Mucosa of rectum (tissue), 2 donors: Measurements from ENCODE around the gene PDE6B.
"Not testable (repeated sequence)": the region's sequence is repeated elsewhere in the genome, so short reads cannot be mapped to it uniquely, and the experiment has no call there.

ENCODE experiments used
- H3K27ac ChIP-seq, 2 donors: one replicate each; pipeline ENCODE4 v1.7.0; 2013; ENCODE audit warnings: inconsistent platforms in 2 of 2, low read depth in 2 of 2, low read length in 2 of 2
- H3K27me3 ChIP-seq, 2 donors: one replicate each; pipeline ENCODE4 v1.7.0; 2013; ENCODE audit warnings: low read length in 2 of 2; ENCODE audit not compliant: control insufficient read depth in 2 of 2, insufficient read depth in 2 of 2
- H3K36me3 ChIP-seq, 2 donors: one replicate each; pipeline ENCODE4 v1.7.0; 2013; ENCODE audit warnings: low read length in 2 of 2; ENCODE audit not compliant: control insufficient read depth in 2 of 2, insufficient read depth in 2 of 2
- H3K4me1 ChIP-seq, 2 donors: one replicate each; pipeline ENCODE4 v1.7.0; 2013; ENCODE audit warnings: low read length in 2 of 2, mild to moderate bottlenecking in 1 of 2; ENCODE audit not compliant: control insufficient read depth in 2 of 2, insufficient read depth in 2 of 2
- H3K4me3 ChIP-seq, 2 donors: one replicate each; pipeline ENCODE4 v1.7.0; 2013; ENCODE audit warnings: low read length in 2 of 2
- H3K9ac ChIP-seq, 2 donors: one replicate each; pipeline ENCODE4 v1.7.0; 2013; ENCODE audit warnings: low read length in 2 of 2, low read depth in 1 of 2, mild to moderate bottlenecking in 1 of 2
- H3K9me3 ChIP-seq, 2 donors: one replicate each; pipeline ENCODE4 v1.7.0; 2013; ENCODE audit warnings: low read length in 2 of 2; ENCODE audit not compliant: control insufficient read depth in 2 of 2
- donor health status: healthy.
- donor health status: Normal muscosa, but diverticular disease.

The PDE6B gene

GRCh38 chr4:583820-584219, 41.6 kb upstream of the PDE6B start:
- Histone ChIP-seq H3K9ac (no peak overlapping the region), H3K27me3 (peaks cover 9 to 11% of the 10 kb centered on the region in 2 donors), H3K9me3 (peaks cover 0 to 3% of the 10 kb centered on the region in 2 donors), H3K36me3 (no peaks in the 10 kb centered on the region), H3K4me1 (no peaks in the 10 kb centered on the region), H3K27ac (no peak overlapping the region), H3K4me3 (no peak overlapping the region)

- Histone ChIP-seq H3K9ac (no peak overlapping the region), H3K9me3 (peaks cover 0 to 3% of the 10 kb centered on the region in 2 donors), H3K4me3 (no peak overlapping the region), H3K4me1 (no peaks in the 10 kb centered on the region), H3K27ac (no peak overlapping the region), H3K36me3 (no peaks in the 10 kb centered on the region), H3K27me3 (peaks cover 0 to 3% of the 10 kb centered on the region in 2 donors)
Measured at GRCh38 chr4:587671-588350, 37.6 kb upstream of the PDE6B start.

DNA sequence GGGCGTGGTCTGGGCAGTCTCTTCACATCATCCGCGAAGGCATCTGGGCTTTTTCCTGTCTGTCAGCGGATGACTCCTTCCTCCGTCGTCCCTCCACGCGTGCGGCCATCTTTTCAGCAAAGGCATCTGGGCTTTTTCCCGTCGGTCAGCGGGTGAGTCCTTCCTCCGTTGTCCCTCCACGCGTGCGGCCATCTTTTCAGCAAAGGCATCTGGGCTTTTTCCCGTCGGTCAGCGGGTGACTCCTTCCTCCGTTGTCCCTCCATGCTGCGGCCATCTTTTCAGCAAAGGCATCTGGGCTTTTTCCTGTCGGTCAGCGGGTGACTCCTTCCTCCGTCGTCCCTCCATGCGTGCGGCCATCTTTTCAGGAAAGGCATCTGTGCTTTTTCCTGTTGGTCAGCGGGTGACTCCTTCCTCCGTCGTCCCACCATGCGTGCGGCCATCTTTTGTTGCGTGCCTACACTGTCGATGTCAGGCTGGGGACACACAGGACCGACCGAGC, 37.0 kb upstream of the PDE6B start:
- peaks cover 0 to 3% of the 10 kb centered on the region in 2 donors for H3K27me3 ChIP-seq
- no peaks in the 10 kb centered on the region for H3K36me3 ChIP-seq
- H3K4me3 ChIP-seq = no peak overlapping the region

DNA sequence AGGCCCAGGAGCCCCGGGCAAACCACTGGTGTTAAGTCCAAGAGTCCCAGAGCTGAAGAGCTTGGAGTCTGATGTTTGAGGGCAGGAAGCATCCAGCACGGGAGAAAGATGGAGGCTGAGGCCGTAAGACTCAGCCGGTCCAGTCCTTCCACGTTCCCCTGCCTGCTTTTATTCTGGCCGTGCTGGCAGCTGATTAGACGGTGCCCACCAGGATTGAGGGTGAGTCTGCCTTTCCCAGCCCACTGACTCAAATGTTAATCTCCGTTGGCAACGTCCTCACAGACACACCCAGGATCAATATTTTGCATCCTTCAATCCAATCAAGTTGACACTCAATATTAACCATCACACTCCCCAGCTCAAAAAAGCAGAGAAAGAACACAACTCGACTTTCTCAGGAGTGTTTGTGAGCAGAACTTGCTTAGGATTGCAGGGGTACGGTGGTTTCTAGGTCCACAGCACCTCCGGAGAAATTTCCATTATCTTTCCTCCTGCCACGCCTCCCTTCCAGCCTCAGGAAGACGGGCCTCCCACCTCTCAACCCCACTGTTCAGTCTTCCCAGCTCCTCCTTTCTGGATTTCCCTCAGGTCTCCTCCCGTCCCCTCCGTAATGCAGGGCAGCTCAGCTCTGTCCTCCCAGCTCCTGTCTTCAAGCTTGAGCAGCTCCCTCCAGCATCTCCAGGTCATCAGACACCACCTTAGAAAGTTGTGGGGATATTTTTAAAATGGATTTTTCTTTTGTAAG, 36.0 kb upstream of the PDE6B start:
- Histone ChIP-seq H3K36me3 (no peaks in the 10 kb centered on the region), H3K4me1 (no peaks in the 10 kb centered on the region), H3K27ac (no peak overlapping the region), H3K27me3 (peaks cover 0 to 3% of the 10 kb centered on the region in 2 donors), H3K4me3 (no peak overlapping the region), H3K9me3 (no peaks in the 10 kb centered on the region), H3K9ac (no peak overlapping the region)

More for the DNA sequence above, 37.0 kb upstream of the PDE6B start:
- Histone ChIP-seq H3K9me3 (peaks cover 0 to 3% of the 10 kb centered on the region in 2 donors), H3K27ac (no peak overlapping the region), H3K4me1 (no peaks in the 10 kb centered on the region), H3K9ac (no peak overlapping the region)

GRCh38 chr4:590313-590841, 35.0 kb upstream of the PDE6B start:
- Histone ChIP-seq H3K27ac (no peak overlapping the region), H3K9ac (no peak overlapping the region), H3K27me3 (peaks cover 0 to 3% of the 10 kb centered on the region in 2 donors), H3K4me1 (no peaks in the 10 kb centered on the region), H3K36me3 (no peaks in the 10 kb centered on the region), H3K9me3 (no peaks in the 10 kb centered on the region), H3K4me3 (no peak overlapping the region)

DNA sequence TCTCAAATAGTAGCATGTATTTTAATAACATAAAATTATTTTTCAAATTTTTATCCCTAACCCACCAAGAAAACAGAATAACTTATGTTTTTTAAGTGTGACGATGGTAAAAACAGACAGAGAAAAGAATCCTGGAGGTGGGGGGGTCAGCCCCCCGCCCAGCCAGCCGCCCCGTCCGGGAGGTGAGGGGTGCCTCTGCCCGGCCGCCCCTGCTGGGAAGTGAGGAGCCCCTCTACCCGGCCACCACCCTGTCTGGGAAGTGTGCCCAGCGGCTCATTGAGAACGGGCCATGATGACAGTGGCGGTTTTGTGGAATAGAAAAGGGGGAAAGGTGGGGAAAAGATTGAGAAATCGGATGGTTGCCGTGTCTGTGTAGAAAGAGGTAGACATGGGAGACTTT, 33.2 kb upstream of the PDE6B start:
- H3K27ac ChIP-seq, H3K27me3 ChIP-seq, H3K4me3 ChIP-seq, H3K36me3 ChIP-seq, H3K9ac ChIP-seq, H3K4me1 ChIP-seq, H3K9me3 ChIP-seq: not testable (repeated sequence)

DNA sequence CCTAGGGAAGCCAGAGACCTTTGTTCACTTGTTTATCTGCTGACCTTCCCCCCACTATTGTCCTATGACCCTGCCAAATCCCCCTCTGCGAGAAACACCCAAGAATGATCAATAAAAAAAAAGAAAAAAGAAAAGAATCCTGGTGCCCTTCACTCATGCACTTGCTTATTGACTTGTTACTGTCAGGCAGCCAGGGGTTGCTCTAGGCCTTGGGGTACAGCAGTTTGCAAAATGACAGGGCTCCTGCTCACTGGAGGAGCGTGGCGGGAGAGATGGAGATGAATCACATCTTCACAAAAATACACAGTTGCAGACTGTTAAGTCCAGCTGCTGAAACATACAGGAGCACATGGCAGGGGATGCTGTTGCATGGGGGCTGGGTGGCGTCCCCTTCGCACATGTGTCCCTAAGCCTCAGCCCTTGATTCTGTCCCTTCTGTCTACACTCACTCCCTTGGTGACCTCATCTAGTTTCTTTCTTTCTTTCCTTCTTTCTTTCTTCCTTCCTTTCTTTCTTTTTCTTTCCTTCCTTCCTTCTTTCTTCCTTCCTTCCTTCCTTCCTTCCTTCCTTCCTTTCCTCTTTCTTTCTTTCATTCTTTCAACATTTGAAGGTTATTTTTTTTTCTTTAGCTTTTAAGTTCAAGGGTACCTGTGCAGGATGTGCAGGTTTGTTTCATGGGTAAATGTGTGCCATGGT, 32.4 kb upstream of the PDE6B start:
- no peak overlapping the region for H3K27ac ChIP-seq

DNA sequence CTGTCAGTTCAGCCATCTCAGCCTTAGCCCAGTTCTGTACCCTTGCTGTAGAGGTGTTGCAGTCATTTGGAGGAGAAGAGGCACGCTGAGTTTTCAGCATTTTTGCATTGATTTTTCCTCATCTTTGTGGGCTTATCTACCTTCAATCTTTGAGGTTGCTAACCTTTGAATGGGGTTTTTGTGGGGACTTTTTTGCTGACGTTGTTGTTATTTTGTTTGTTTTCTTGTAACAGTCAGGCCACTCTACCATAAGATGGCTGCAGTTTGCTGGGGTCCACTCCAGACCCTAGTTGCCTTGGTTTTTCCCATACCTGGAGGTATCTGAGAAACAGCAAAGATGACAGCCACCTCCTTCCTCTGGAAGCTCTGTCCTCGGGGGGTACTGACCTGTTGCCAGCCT, 26.4 kb upstream of the PDE6B start:
- Histone ChIP-seq H3K4me3 (no peak overlapping the region), H3K9ac (no peak overlapping the region), H3K9me3 (no peaks in the 10 kb centered on the region), H3K27me3 (no peaks in the 10 kb centered on the region), H3K36me3 (no peaks in the 10 kb centered on the region), H3K27ac (no peak overlapping the region), H3K4me1 (no peaks in the 10 kb centered on the region)

More for the DNA sequence above, 32.4 kb upstream of the PDE6B start:
- H3K36me3 ChIP-seq = no peaks in the 10 kb centered on the region
- peaks cover 0 to 3% of the 10 kb centered on the region in 2 donors for H3K27me3 ChIP-seq
- no peak overlapping the region for H3K4me3 ChIP-seq
- no peak overlapping the region for H3K9ac ChIP-seq
- H3K4me1 ChIP-seq = no peaks in the 10 kb centered on the region
- no peaks in the 10 kb centered on the region for H3K9me3 ChIP-seq

DNA sequence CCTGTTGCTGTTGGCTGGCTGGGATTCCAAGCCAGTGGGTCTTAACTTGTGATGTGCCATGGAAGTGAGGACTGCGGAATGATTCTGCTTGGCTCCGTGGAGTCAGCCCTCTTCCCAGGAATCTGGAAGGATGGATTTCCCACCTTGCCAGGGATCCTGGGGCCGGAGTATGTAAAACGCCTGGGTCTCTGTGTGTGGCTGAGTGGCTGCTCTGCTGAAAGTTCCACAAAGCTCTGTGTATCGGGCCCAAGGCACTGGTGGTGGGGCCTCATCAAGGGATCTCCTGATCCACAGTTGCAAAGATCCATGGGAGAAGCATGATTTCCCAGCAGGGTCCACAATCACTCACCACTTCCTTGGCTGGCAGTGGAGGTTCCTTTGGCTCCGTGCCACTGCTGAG, 25.2 kb upstream of the PDE6B start:
- Histone ChIP-seq H3K4me3 (no peak overlapping the region), H3K9ac (no peak overlapping the region), H3K4me1 (no peaks in the 10 kb centered on the region), H3K36me3 (no peaks in the 10 kb centered on the region), H3K9me3 (no peaks in the 10 kb centered on the region), H3K27me3 (no peaks in the 10 kb centered on the region), H3K27ac (no peak overlapping the region)
